GM23248 (cell line): ENCODE measurements around the gene TMEM217. TPM values are rescaled to one million over a fixed set of nuclear protein-coding genes. Genes with fewer than 3 reads are reported as not detected.

Source experiments
- DNase-seq: peaks from one replicate; pipeline ENCODE4 v3.0.0-alpha.2; 2015
- H2AFZ ChIP-seq: fragments of 200-600 bp; sonication (generic); 2 replicates; pipeline ENCODE4 v1.6.1; 2016; ENCODE audit warnings: antibody characterized with exemption
- H3F3A ChIP-seq: fragments of 200-600 bp; sonication (generic); 2 replicates; pipeline ENCODE4 v1.6.1; 2016; ENCODE audit warnings: mild to moderate bottlenecking, antibody characterized with exemption, mixed run types; ENCODE audit not compliant: insufficient read depth
- H3K27ac ChIP-seq: fragments of 200-600 bp; sonication (generic); 2 replicates; pipeline ENCODE4 v1.5.1; 2016; ENCODE audit warnings: mild to moderate bottlenecking
- H3K27me3 ChIP-seq: fragments of 200-600 bp; sonication (generic); replicated peaks from 2 replicates; pipeline ENCODE4 v1.6.1; 2016; ENCODE audit warnings: mild to moderate bottlenecking; ENCODE audit not compliant: insufficient read depth
- H3K36me3 ChIP-seq: fragments of 200-600 bp; sonication (generic); 2 replicates; pipeline ENCODE4 v1.6.1; 2016; ENCODE audit warnings: low read depth, mild to moderate bottlenecking
- H3K4me1 ChIP-seq: fragments of 200-600 bp; sonication (generic); 2 replicates; pipeline ENCODE4 v1.6.1; 2016; ENCODE audit warnings: mild to moderate bottlenecking; ENCODE audit not compliant: insufficient read depth
- H3K4me2 ChIP-seq: fragments of 200-600 bp; sonication (generic); one replicate; pipeline ENCODE4 v1.6.1; 2016; ENCODE audit warnings: mild to moderate bottlenecking; ENCODE audit not compliant: unreplicated experiment
- H3K4me3 ChIP-seq: fragments of 200-600 bp; sonication (generic); 2 replicates; pipeline ENCODE4 v1.5.1; 2016; ENCODE audit warnings: mild to moderate bottlenecking
- H3K79me2 ChIP-seq: fragments of 200-600 bp; sonication (generic); 2 replicates; pipeline ENCODE4 v1.6.1; 2016; ENCODE audit warnings: mild to moderate bottlenecking; ENCODE audit not compliant: insufficient read depth
- H3K9ac ChIP-seq: fragments of 200-600 bp; sonication (generic); 2 replicates; pipeline ENCODE4 v1.6.1; 2016; ENCODE audit warnings: mild to moderate bottlenecking
- H3K9me2 ChIP-seq: fragments of 200-600 bp; sonication (generic); 2 replicates; pipeline ENCODE4 v1.6.1; 2016; ENCODE audit warnings: mixed run types, mild to moderate bottlenecking, moderate library complexity; ENCODE audit not compliant: insufficient read depth
- H3K9me3 ChIP-seq: fragments of 200-600 bp; sonication (generic); one replicate; pipeline ENCODE4 v1.6.1; 2017; ENCODE audit warnings: low read depth
- H4K20me1 ChIP-seq: fragments of 200-600 bp; sonication (generic); 2 replicates; pipeline ENCODE4 v1.6.0; 2016; ENCODE audit not compliant: insufficient read depth
- EZH2 ChIP-seq: fragments of 200-600 bp; sonication (generic); IDR thresholded peaks from 2 replicates; pipeline ENCODE4 v1.6.1; 2018; ENCODE audit warnings: antibody characterized with exemption, mild to moderate bottlenecking; ENCODE audit not compliant: insufficient read depth, poor library complexity, severe bottlenecking
- EZH2phosphoT487 ChIP-seq: fragments of 200-600 bp; sonication (generic); IDR thresholded peaks from 2 replicates; pipeline ENCODE4 v1.6.1; 2018; ENCODE audit warnings: antibody characterized with exemption, moderate library complexity, mild to moderate bottlenecking, low read depth; ENCODE audit not compliant: insufficient read depth
- WGBS, 2 experiments: methylation state at CpG; one replicate each; pipeline ENCODE4 v1.1.6; 2015 to 2017; ENCODE audit warnings: low lambda C conversion rate in 2 of 2, low coverage in 1 of 2; ENCODE audit errors: missing lambda C conversion rate in 2 of 2; 5-methylcytosine and 5-hydroxymethylcytosine counted together
- in situ Hi-C: fragments of 300-500 bp; cut with MboI; formaldehyde crosslinking; loops from 2 replicates; pipeline ENCODE4 v1.15.0; 2020
- polyA plus RNA-seq: library from polyadenylated mRNA; unstranded; fragments of >200 nt; fragmentation: Nextera tagmentation; extraction: Ambion mirVana; gene quantifications from 2 replicates; pipeline ENCODE4 v1.2.1, GENCODE V29; 2016
- total RNA-seq: library from RNA; depleted of rRNA; stranded (reverse); fragments of >200 nt; shearing (Covaris generic); gene quantifications from 2 replicates; pipeline ENCODE4 v1.2.3, GENCODE V29; 2014

Gene TMEM217
- total and polyA plus RNA-seq, 2 experiments from 2014 or later = 1.2 to 6.5 TPM

- no peaks in the 10 kb centered on the region for H3K9me3 ChIP-seq
- DNase-seq = peak; percentile 7
- in situ Hi-C loops = no loop called here
- no peak overlapping the region for H3K9ac ChIP-seq
- no peaks in the 10 kb centered on the region; the same call in 1 of the 2 replicates for H4K20me1 ChIP-seq
- H3F3A ChIP-seq = no peaks in the 10 kb centered on the region
- no peak overlapping the region for H2AFZ ChIP-seq
- no peaks in the 10 kb centered on the region for H3K27me3 ChIP-seq
- H3K4me3 ChIP-seq = no peak overlapping the region
- no peak overlapping the region for H3K4me2 ChIP-seq
- peaks cover 11% of the 10 kb centered on the region; the same call in 1 of the 2 replicates for H3K4me1 ChIP-seq
- H3K9me2 ChIP-seq = no peaks in the 10 kb centered on the region
- H3K36me3 ChIP-seq = peaks cover 50% of the 10 kb centered on the region
- no peak overlapping the region for H3K27ac ChIP-seq
- WGBS, 2 experiments = 88 to 97% methylated on average over 2 of the region's 2 CpGs
- no peaks in the 10 kb centered on the region for H3K79me2 ChIP-seq
- no peak for TF ChIP-seq EZH2
- TF ChIP-seq EZH2phosphoT487 = no peak
Measured at GRCh38 chr6:37288247-37288646, 30.3 kb upstream of the TMEM217 start.

- no peak overlapping the region for H3K27ac ChIP-seq
- H3K27me3 ChIP-seq = no peaks in the 10 kb centered on the region
- no peak overlapping the region for H3K4me2 ChIP-seq
- H3K4me3 ChIP-seq = no peak overlapping the region
- H2AFZ ChIP-seq = no peak overlapping the region
- DNase-seq = no peak
- in situ Hi-C loops = no loop called here
- no peaks in the 10 kb centered on the region for H3K79me2 ChIP-seq
- H3F3A ChIP-seq = no peaks in the 10 kb centered on the region
- no peaks in the 10 kb centered on the region for H3K9me3 ChIP-seq
- H4K20me1 ChIP-seq = no peaks in the 10 kb centered on the region; the same call in 1 of the 2 replicates
- H3K9me2 ChIP-seq = no peaks in the 10 kb centered on the region
- TF ChIP-seq EZH2 (no peak), EZH2phosphoT487 (no peak)
- H3K36me3 ChIP-seq = peaks cover 54% of the 10 kb centered on the region
- H3K9ac ChIP-seq = no peak overlapping the region
- H3K4me1 ChIP-seq = peaks cover 11% of the 10 kb centered on the region; the same call in 1 of the 2 replicates
- 98% methylated on average over 2 of the region's 2 CpGs for WGBS, 2 experiments
Measured at GRCh38 chr6:37287519-37288157, 29.7 kb upstream of the TMEM217 start.

GRCh38 chr6:37285861-37286311 lies 27.9 kb upstream of the TMEM217 start:
- Histone ChIP-seq H3K9me3 (no peaks in the 10 kb centered on the region), H2AFZ (no peak overlapping the region), H4K20me1 (no peaks in the 10 kb centered on the region; the same call in 1 of the 2 replicates), H3K79me2 (peaks cover 7% of the 10 kb centered on the region), H3K9ac (no peak overlapping the region), H3K27me3 (no peaks in the 10 kb centered on the region), H3K27ac (no peak overlapping the region), H3F3A (no peaks in the 10 kb centered on the region), H3K4me2 (no peak overlapping the region), H3K9me2 (no peaks in the 10 kb centered on the region), H3K4me1 (peaks cover 11% of the 10 kb centered on the region; the same call in 1 of the 2 replicates), H3K4me3 (no peak overlapping the region), H3K36me3 (peaks cover 42% of the 10 kb centered on the region)
- TF ChIP-seq EZH2phosphoT487 (no peak), EZH2 (no peak)
- no peak for DNase-seq
- in situ Hi-C loops = no loop called here
- WGBS, 2 experiments = 94 to 99% methylated on average over 4 of the region's 4 CpGs

GRCh38 chr6:37284781-37285180 lies 26.8 kb upstream of the TMEM217 start:
- DNase-seq = no peak
- H3K27me3 ChIP-seq = no peaks in the 10 kb centered on the region
- no peak overlapping the region for H2AFZ ChIP-seq
- no peak overlapping the region for H3K4me2 ChIP-seq
- in situ Hi-C loops = no loop called here
- H3K79me2 ChIP-seq = peaks cover 12% of the 10 kb centered on the region
- TF ChIP-seq EZH2 = no peak
- no peak for TF ChIP-seq EZH2phosphoT487
- no peak overlapping the region for H3K4me3 ChIP-seq
- H3K9ac ChIP-seq = no peak overlapping the region
- H3F3A ChIP-seq = no peaks in the 10 kb centered on the region
- peaks cover 37% of the 10 kb centered on the region for H3K36me3 ChIP-seq
- peaks cover 17% of the 10 kb centered on the region for H3K4me1 ChIP-seq
- no peaks in the 10 kb centered on the region for H4K20me1 ChIP-seq
- no peak overlapping the region for H3K27ac ChIP-seq
- H3K9me2 ChIP-seq = no peaks in the 10 kb centered on the region
- no peaks in the 10 kb centered on the region for H3K9me3 ChIP-seq
- WGBS, 2 experiments = 85 to 88% methylated on average over 4 of the region's 4 CpGs
